ENCODE measurements around the gene HADHB. TPM values are rescaled to one million over a fixed set of nuclear protein-coding genes. Genes with fewer than 3 reads are reported as not detected.

HADHB gene
- polyA plus RNA-seq, 3 donors: 94.3 to 200 (median 186) TPM

GRCh38 chr2:26314243-26314642 lies 69.5 kb downstream of the HADHB start:
- no peak overlapping the region for H3K4me3 ChIP-seq (replicated peaks in 1 of 3; ENCODE audit: low read depth in 2 of 3, low read length in 3 of 3)
- no peak overlapping the region for H2AFZ ChIP-seq (ENCODE audit: insufficient read depth, low read depth, low read length, poor library complexity, severe bottlenecking)
- no peaks in the 10 kb centered on the region for H3K9me3 ChIP-seq (replicated peaks in 1 of 2; ENCODE audit: control insufficient read depth in 1 of 2, insufficient read depth in 1 of 2, low read length in 2 of 2)
- H3K27me3 ChIP-seq (ENCODE audit: control insufficient read depth in 2 of 2, insufficient read depth in 2 of 2, low read length in 2 of 2): no peaks in the 10 kb centered on the region
- H3K4me2 ChIP-seq (replicated peaks; ENCODE audit: extremely low read depth, low read length, poor library complexity, severe bottlenecking): no peak overlapping the region
- Mint-ChIP-seq H3K36me3 (peaks cover 0 to 3% of the 10 kb centered on the region in 2 donors), H3K4me1 (peaks cover 4% of the 10 kb centered on the region), H3K27me3 (ENCODE audit: low read depth in 3 of 3) (peaks cover 0 to 5% (median 0%) of the 10 kb centered on the region in 3 donors), H3K27ac (no peak overlapping the region), H3K4me3 (no peak overlapping the region), H3K9me3 (peaks cover 0 to 1% (median 0%) of the 10 kb centered on the region in 7 donors)
- H3K9ac ChIP-seq (ENCODE audit: insufficient read depth, low read length, poor library complexity, severe bottlenecking): no peak overlapping the region
- H4K20me1 ChIP-seq (ENCODE audit: insufficient read depth, low read length): no peaks in the 10 kb centered on the region
- TF ChIP-seq, protein P1, sequence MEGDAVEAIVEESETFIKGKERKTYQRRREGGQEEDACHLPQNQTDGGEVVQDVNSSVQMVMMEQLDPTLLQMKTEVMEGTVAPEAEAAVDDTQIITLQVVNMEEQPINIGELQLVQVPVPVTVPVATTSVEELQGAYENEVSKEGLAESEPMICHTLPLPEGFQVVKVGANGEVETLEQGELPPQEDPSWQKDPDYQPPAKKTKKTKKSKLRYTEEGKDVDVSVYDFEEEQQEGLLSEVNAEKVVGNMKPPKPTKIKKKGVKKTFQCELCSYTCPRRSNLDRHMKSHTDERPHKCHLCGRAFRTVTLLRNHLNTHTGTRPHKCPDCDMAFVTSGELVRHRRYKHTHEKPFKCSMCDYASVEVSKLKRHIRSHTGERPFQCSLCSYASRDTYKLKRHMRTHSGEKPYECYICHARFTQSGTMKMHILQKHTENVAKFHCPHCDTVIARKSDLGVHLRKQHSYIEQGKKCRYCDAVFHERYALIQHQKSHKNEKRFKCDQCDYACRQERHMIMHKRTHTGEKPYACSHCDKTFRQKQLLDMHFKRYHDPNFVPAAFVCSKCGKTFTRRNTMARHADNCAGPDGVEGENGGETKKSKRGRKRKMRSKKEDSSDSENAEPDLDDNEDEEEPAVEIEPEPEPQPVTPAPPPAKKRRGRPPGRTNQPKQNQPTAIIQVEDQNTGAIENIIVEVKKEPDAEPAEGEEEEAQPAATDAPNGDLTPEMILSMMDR (IDR thresholded peaks at IDR 0.05): no peak
- no peak overlapping the region for H3K27ac ChIP-seq (ENCODE audit: low read depth in 1 of 2, low read length in 2 of 2)
- DNase-seq: no peak
- H3K36me3 ChIP-seq (replicated peaks in 1 of 2; ENCODE audit: control insufficient read depth in 1 of 2, insufficient read depth in 2 of 2, low read length in 2 of 2): no peaks in the 10 kb centered on the region
- intact Hi-C loops (cut with micrococcal nuclease): no loop called here
- 91% methylated on average over 6 of the region's 8 CpGs for WGBS (ENCODE audit: insufficient coverage)
- H3K79me2 ChIP-seq (ENCODE audit: insufficient read depth, low read length): no peaks in the 10 kb centered on the region
- no peaks in the 10 kb centered on the region for H3K4me1 ChIP-seq (ENCODE audit: control insufficient read depth in 1 of 2, insufficient read depth in 2 of 2, low read length in 2 of 2)

DNA sequence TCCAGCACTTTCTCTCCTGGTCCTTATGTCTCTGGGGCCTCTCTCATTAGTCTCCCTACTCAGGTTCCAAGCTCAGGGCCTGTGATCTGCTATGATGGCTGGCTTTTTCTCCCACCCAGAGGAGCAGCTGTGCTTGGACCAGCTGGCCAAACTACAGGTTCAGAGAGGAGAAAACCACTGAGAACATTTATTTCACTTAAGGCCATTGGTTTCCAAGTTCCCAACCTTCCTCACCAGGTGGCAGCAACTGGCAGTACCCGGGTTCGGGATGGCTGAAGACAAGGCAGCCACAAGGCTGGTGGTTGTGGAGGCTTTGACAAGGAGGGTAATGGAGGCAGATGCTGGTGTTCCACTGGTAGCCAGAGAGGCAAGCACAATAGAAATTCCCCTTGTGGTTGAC lies 71.3 kb downstream of the HADHB start:
- WGBS (ENCODE audit: insufficient coverage): no CpG with 5 or more reads among the region's 2 CpGs
- no peak for DNase-seq
- no peak overlapping the region for H3K27ac ChIP-seq (ENCODE audit: low read depth in 1 of 2, low read length in 2 of 2)
- H4K20me1 ChIP-seq (ENCODE audit: insufficient read depth, low read length): no peaks in the 10 kb centered on the region
- H3K27ac Mint-ChIP-seq: no peak overlapping the region
- H3K79me2 ChIP-seq (ENCODE audit: insufficient read depth, low read length): no peaks in the 10 kb centered on the region
- H3K4me1 Mint-ChIP-seq: peaks cover 6% of the 10 kb centered on the region
- H3K4me3 ChIP-seq (replicated peaks in 1 of 3; ENCODE audit: low read depth in 2 of 3, low read length in 3 of 3): no peak overlapping the region
- peaks cover 0 to 1% (median 0%) of the 10 kb centered on the region in 7 donors for H3K9me3 Mint-ChIP-seq
- H3K36me3 Mint-ChIP-seq: peaks cover 0 to 2% of the 10 kb centered on the region in 2 donors
- H3K27me3 Mint-ChIP-seq (ENCODE audit: low read depth in 3 of 3): peaks cover 0 to 5% (median 0%) of the 10 kb centered on the region in 3 donors
- H3K4me1 ChIP-seq (ENCODE audit: control insufficient read depth in 1 of 2, insufficient read depth in 2 of 2, low read length in 2 of 2): no peaks in the 10 kb centered on the region
- no peak overlapping the region for H3K9ac ChIP-seq (ENCODE audit: insufficient read depth, low read length, poor library complexity, severe bottlenecking)
- H3K4me3 Mint-ChIP-seq: no peak overlapping the region
- H3K9me3 ChIP-seq (replicated peaks in 1 of 2; ENCODE audit: control insufficient read depth in 1 of 2, insufficient read depth in 1 of 2, low read length in 2 of 2): no peaks in the 10 kb centered on the region
- intact Hi-C loops (cut with micrococcal nuclease): no loop called here
- no peaks in the 10 kb centered on the region for H3K27me3 ChIP-seq (ENCODE audit: control insufficient read depth in 2 of 2, insufficient read depth in 2 of 2, low read length in 2 of 2)
- TF ChIP-seq, protein P1 (IDR thresholded peaks at IDR 0.05): no peak
- H3K4me2 ChIP-seq (replicated peaks; ENCODE audit: extremely low read depth, low read length, poor library complexity, severe bottlenecking): no peak overlapping the region
- H2AFZ ChIP-seq (ENCODE audit: insufficient read depth, low read depth, low read length, poor library complexity, severe bottlenecking): no peak overlapping the region
- no peaks in the 10 kb centered on the region for H3K36me3 ChIP-seq (replicated peaks in 1 of 2; ENCODE audit: control insufficient read depth in 1 of 2, insufficient read depth in 2 of 2, low read length in 2 of 2)

All from CD14-positive monocyte (primary cell).